ENCODE measurements around the gene PHEX. TPM values are rescaled to one million over a fixed set of nuclear protein-coding genes. Genes with fewer than 3 reads are reported as not detected.

PHEX gene
- total RNA-seq, 5 donors from 2014 or later (not counting 1 experiment from before 2014, with no cell fraction given), result 0.07 to 0.35 (median 0.16) TPM

GRCh38 chrX:22177950-22178515, 145.9 kb downstream of the PHEX start:
- ChIA-PET POLR2A (no interaction called here), CTCF (no interaction called here)
- Mint-ChIP-seq H3K4me1 (no peaks in the 10 kb centered on the region), H3K36me3 (no peaks in the 10 kb centered on the region), H3K27me3 (peaks cover 0 to 5% of the 10 kb centered on the region in 2 donors), H3K4me3 (no peak overlapping the region), H3K27ac (no peak overlapping the region), H3K9me3 (peaks cover 0 to 8% (median 0%) of the 10 kb centered on the region in 3 donors)
- Histone ChIP-seq H3K27ac (ENCODE audit: low read length) (no peak overlapping the region), H3K36me3 (ENCODE audit: control insufficient read depth in 2 of 2, extremely low read depth in 1 of 2, insufficient read depth in 1 of 2, low read length in 1 of 2) (no peaks in the 10 kb centered on the region), H3K9me3 (no peaks in the 10 kb centered on the region), H3K4me1 (ENCODE audit: control insufficient read depth in 1 of 2, extremely low read depth in 1 of 2, insufficient read depth in 2 of 2, low read length in 2 of 2) (no peaks in the 10 kb centered on the region), H3K4me3 (ENCODE audit: control insufficient read depth in 1 of 2, extremely low read depth in 1 of 2, low read length in 1 of 2) (no peak overlapping the region), H3K27me3 (replicated peaks in 1 of 2; ENCODE audit: control insufficient read depth in 2 of 2, extremely low read depth in 1 of 2, insufficient read depth in 2 of 2, low read length in 1 of 2) (no peaks in the 10 kb centered on the region)
- no CpG with 5 or more reads among the region's 7 CpGs for WGBS (ENCODE audit: insufficient coverage)
- DNase-seq, result no peak
- ATAC-seq (replicated peaks in 1 of 4), result no peak

DNA sequence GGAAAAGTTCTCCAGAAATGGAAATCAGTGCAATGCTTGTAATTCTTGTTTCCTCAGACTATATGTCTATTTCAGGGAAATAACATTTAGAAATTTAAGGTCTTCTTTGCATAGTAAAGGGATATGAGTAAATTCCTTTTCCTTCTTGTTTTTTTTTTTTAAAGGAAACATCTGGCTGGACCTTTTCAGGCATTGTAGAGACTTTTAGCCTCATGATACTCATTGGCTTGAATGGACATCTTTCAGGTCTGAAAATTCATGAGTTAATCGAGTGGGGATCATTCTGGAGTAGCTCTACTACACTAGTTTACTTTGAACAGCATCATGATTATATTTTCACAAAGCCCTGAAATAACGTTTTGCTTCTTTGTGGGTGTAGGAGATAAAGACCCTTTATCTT, 152.0 kb downstream of the PHEX start:
- ATAC-seq (replicated peaks in 1 of 4), result no peak
- WGBS (ENCODE audit: insufficient coverage), result no CpG with 5 or more reads among the region's 2 CpGs
- Mint-ChIP-seq H3K36me3 (no peaks in the 10 kb centered on the region), H3K4me1 (no peaks in the 10 kb centered on the region), H3K27ac (no peak overlapping the region), H3K27me3 (peaks cover 0 to 10% of the 10 kb centered on the region in 2 donors), H3K4me3 (no peak overlapping the region), H3K9me3 (peaks cover 0 to 8% (median 0%) of the 10 kb centered on the region in 3 donors)
- H3K4me3 ChIP-seq (ENCODE audit: control insufficient read depth in 1 of 2, extremely low read depth in 1 of 2, low read length in 1 of 2), result no peak overlapping the region
- no peaks in the 10 kb centered on the region for H3K9me3 ChIP-seq
- no peak for DNase-seq
- ChIA-PET POLR2A (no interaction called here), CTCF (no interaction called here)
- no peaks in the 10 kb centered on the region for H3K27me3 ChIP-seq (replicated peaks in 1 of 2; ENCODE audit: control insufficient read depth in 2 of 2, extremely low read depth in 1 of 2, insufficient read depth in 2 of 2, low read length in 1 of 2)
- H3K4me1 ChIP-seq (ENCODE audit: control insufficient read depth in 1 of 2, extremely low read depth in 1 of 2, insufficient read depth in 2 of 2, low read length in 2 of 2), result no peaks in the 10 kb centered on the region
- no peaks in the 10 kb centered on the region for H3K36me3 ChIP-seq (ENCODE audit: control insufficient read depth in 2 of 2, extremely low read depth in 1 of 2, insufficient read depth in 1 of 2, low read length in 1 of 2)
- H3K27ac ChIP-seq (ENCODE audit: low read length), result no peak overlapping the region

DNA sequence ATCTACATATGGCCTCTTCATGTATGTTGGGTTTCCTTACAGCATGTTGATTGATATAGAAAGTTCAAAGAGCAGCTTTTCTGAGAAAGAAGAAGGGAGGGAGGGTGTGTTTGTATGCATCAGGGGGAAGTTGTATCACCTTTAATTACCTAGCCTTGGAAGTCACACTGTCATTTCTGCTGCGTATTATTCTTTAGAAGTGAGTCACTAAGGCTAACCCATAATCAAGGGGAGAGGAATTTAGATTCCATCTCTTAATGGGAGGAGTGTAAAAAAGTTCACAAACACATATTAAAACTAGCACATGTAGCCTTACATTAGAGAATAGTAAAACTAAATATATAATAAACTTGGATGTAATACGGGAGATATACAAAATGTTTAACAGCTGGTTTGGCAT, 154.0 kb downstream of the PHEX start:
- Histone ChIP-seq H3K4me1 (ENCODE audit: control insufficient read depth in 1 of 2, extremely low read depth in 1 of 2, insufficient read depth in 2 of 2, low read length in 2 of 2) (no peaks in the 10 kb centered on the region), H3K36me3 (ENCODE audit: control insufficient read depth in 2 of 2, extremely low read depth in 1 of 2, insufficient read depth in 1 of 2, low read length in 1 of 2) (no peaks in the 10 kb centered on the region), H3K27me3 (replicated peaks in 1 of 2; ENCODE audit: control insufficient read depth in 2 of 2, extremely low read depth in 1 of 2, insufficient read depth in 2 of 2, low read length in 1 of 2) (no peaks in the 10 kb centered on the region), H3K27ac (ENCODE audit: low read length) (no peak overlapping the region), H3K9me3 (no peaks in the 10 kb centered on the region), H3K4me3 (ENCODE audit: control insufficient read depth in 1 of 2, extremely low read depth in 1 of 2, low read length in 1 of 2) (no peak overlapping the region)
- Mint-ChIP-seq H3K27me3 (peaks cover 0 to 11% of the 10 kb centered on the region in 2 donors), H3K4me3 (no peak overlapping the region), H3K9me3 (peaks cover 0 to 2% (median 0%) of the 10 kb centered on the region in 3 donors), H3K4me1 (no peaks in the 10 kb centered on the region), H3K36me3 (no peaks in the 10 kb centered on the region), H3K27ac (no peak overlapping the region)
- ATAC-seq (replicated peaks in 1 of 4) (no peak), DNase-seq (no peak)
- CTCF ChIA-PET, result interaction anchor here in 1 of 2 donors (0.7 kb wide), 1 partner anchor 35 kb away, joined by 3 read pairs; no protein-coding TSS in a partner anchor
- POLR2A ChIA-PET, result no interaction called here
- no CpG with 5 or more reads among the region's 2 CpGs for WGBS (ENCODE audit: insufficient coverage)

GRCh38 chrX:22192419-22193060, 160.4 kb downstream of the PHEX start:
- H3K4me3 ChIP-seq (ENCODE audit: control insufficient read depth in 1 of 2, extremely low read depth in 1 of 2, low read length in 1 of 2), result no peak overlapping the region
- H3K4me1 ChIP-seq (ENCODE audit: control insufficient read depth in 1 of 2, extremely low read depth in 1 of 2, insufficient read depth in 2 of 2, low read length in 2 of 2), result peaks cover 0 to 3% of the 10 kb centered on the region in 2 experiments
- CTCF ChIA-PET, result interaction anchor here (0.6 to 1.0 kb wide), 3 partner anchors 17 to 207 kb away, joined by 3 to 4 read pairs (median 4); no protein-coding TSS in a partner anchor
- Mint-ChIP-seq H3K27me3 (peaks cover 5 to 20% of the 10 kb centered on the region in 2 donors), H3K4me1 (peaks cover 0 to 5% (median 3%) of the 10 kb centered on the region in 3 donors), H3K36me3 (no peaks in the 10 kb centered on the region), H3K4me3 (no peak overlapping the region), H3K9me3 (no peaks in the 10 kb centered on the region), H3K27ac (no peak overlapping the region)
- H3K9me3 ChIP-seq, result no peaks in the 10 kb centered on the region
- no peaks in the 10 kb centered on the region for H3K27me3 ChIP-seq (replicated peaks in 1 of 2; ENCODE audit: control insufficient read depth in 2 of 2, extremely low read depth in 1 of 2, insufficient read depth in 2 of 2, low read length in 1 of 2)
- no peak overlapping the region for H3K27ac ChIP-seq (ENCODE audit: low read length)
- POLR2A ChIA-PET, result no interaction called here
- no CpG with 5 or more reads among the region's 13 CpGs for WGBS (ENCODE audit: insufficient coverage)
- ATAC-seq (replicated peaks in 1 of 4) (peak in 3 of 4 experiments; percentile 50 to 60 (median 53)), DNase-seq (peak in 33 of 35 experiments; percentile 2 to 55 (median 23))
- no peaks in the 10 kb centered on the region for H3K36me3 ChIP-seq (ENCODE audit: control insufficient read depth in 2 of 2, extremely low read depth in 1 of 2, insufficient read depth in 1 of 2, low read length in 1 of 2)

GRCh38 chrX:22193851-22194659, 161.9 kb downstream of the PHEX start:
- H3K4me1 Mint-ChIP-seq, result peaks cover 0 to 5% (median 3%) of the 10 kb centered on the region in 3 donors
- H3K27me3 Mint-ChIP-seq, result peaks cover 9 to 25% of the 10 kb centered on the region in 2 donors
- POLR2A ChIA-PET, result no interaction called here
- H3K4me3 Mint-ChIP-seq, result no peak overlapping the region
- Histone ChIP-seq H3K27ac (ENCODE audit: low read length) (no peak overlapping the region), H3K27me3 (replicated peaks in 1 of 2; ENCODE audit: control insufficient read depth in 2 of 2, extremely low read depth in 1 of 2, insufficient read depth in 2 of 2, low read length in 1 of 2) (no peaks in the 10 kb centered on the region), H3K9me3 (no peaks in the 10 kb centered on the region), H3K36me3 (ENCODE audit: control insufficient read depth in 2 of 2, extremely low read depth in 1 of 2, insufficient read depth in 1 of 2, low read length in 1 of 2) (no peaks in the 10 kb centered on the region), H3K4me3 (ENCODE audit: control insufficient read depth in 1 of 2, extremely low read depth in 1 of 2, low read length in 1 of 2) (no peak overlapping the region), H3K4me1 (ENCODE audit: control insufficient read depth in 1 of 2, extremely low read depth in 1 of 2, insufficient read depth in 2 of 2, low read length in 2 of 2) (peaks cover 0 to 3% of the 10 kb centered on the region in 2 experiments)
- WGBS (ENCODE audit: insufficient coverage), result no CpG with 5 or more reads among the region's 8 CpGs
- DNase-seq (no peak), ATAC-seq (replicated peaks in 1 of 4) (no peak)
- CTCF ChIA-PET, result interaction anchor here (0.6 to 1.0 kb wide), 2 partner anchors 74 to 209 kb away, joined by 3 to 6 read pairs; no protein-coding TSS in a partner anchor
- no peaks in the 10 kb centered on the region for H3K9me3 Mint-ChIP-seq
- H3K36me3 Mint-ChIP-seq, result no peaks in the 10 kb centered on the region
- no peak overlapping the region for H3K27ac Mint-ChIP-seq

DNA sequence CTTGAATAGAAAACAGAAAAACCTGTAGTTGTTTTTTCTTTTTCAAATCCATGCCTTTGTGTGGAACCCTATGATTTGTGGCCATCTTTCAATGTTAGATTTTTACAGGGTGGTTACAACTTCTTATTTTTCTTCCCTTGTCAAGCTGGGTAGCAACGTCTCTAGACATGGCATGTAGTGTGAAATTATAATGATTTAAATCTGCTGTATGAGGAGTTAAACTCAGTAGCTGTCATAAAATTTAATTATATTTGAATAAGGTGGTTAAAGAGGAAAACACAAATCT, 162.5 kb downstream of the PHEX start:
- POLR2A ChIA-PET, result no interaction called here
- Histone ChIP-seq H3K27ac (ENCODE audit: low read length) (no peak overlapping the region), H3K4me3 (ENCODE audit: control insufficient read depth in 1 of 2, extremely low read depth in 1 of 2, low read length in 1 of 2) (no peak overlapping the region), H3K27me3 (replicated peaks in 1 of 2; ENCODE audit: control insufficient read depth in 2 of 2, extremely low read depth in 1 of 2, insufficient read depth in 2 of 2, low read length in 1 of 2) (no peaks in the 10 kb centered on the region), H3K36me3 (ENCODE audit: control insufficient read depth in 2 of 2, extremely low read depth in 1 of 2, insufficient read depth in 1 of 2, low read length in 1 of 2) (no peaks in the 10 kb centered on the region), H3K9me3 (no peaks in the 10 kb centered on the region), H3K4me1 (ENCODE audit: control insufficient read depth in 1 of 2, extremely low read depth in 1 of 2, insufficient read depth in 2 of 2, low read length in 2 of 2) (peaks cover 0 to 3% of the 10 kb centered on the region in 2 experiments)
- H3K36me3 Mint-ChIP-seq, result no peaks in the 10 kb centered on the region
- H3K27ac Mint-ChIP-seq, result no peak overlapping the region
- H3K4me1 Mint-ChIP-seq, result peaks cover 0 to 5% (median 3%) of the 10 kb centered on the region in 3 donors
- peaks cover 9 to 25% of the 10 kb centered on the region in 2 donors for H3K27me3 Mint-ChIP-seq
- CTCF ChIA-PET, result interaction anchor here in 1 of 2 donors (1.0 kb wide), 1 partner anchor 209 kb away, joined by 3 read pairs; no protein-coding TSS in a partner anchor
- no peak overlapping the region for H3K4me3 Mint-ChIP-seq
- DNase-seq (no peak), ATAC-seq (replicated peaks in 1 of 4) (no peak)
- H3K9me3 Mint-ChIP-seq, result no peaks in the 10 kb centered on the region
- whole genome bisulfite sequencing (ENCODE audit: insufficient coverage), result no CpG with 5 or more reads among the region's 1 CpG

Measured in T-cell (primary cell).